HG02938 (cell line): ENCODE measurements around the gene L2HGDH.
A peak's percentile ranks its signal among the peaks of the same experiment; 100 is the strongest.

Source experiments
- ATAC-seq: cut with Tn5 transposase; IDR thresholded peaks from one replicate; pipeline ENCODE4 v1.9.1; 2021; ENCODE audit warnings: mild to moderate bottlenecking, moderate library complexity; ENCODE audit not compliant: unreplicated experiment

The L2HGDH gene

DNA sequence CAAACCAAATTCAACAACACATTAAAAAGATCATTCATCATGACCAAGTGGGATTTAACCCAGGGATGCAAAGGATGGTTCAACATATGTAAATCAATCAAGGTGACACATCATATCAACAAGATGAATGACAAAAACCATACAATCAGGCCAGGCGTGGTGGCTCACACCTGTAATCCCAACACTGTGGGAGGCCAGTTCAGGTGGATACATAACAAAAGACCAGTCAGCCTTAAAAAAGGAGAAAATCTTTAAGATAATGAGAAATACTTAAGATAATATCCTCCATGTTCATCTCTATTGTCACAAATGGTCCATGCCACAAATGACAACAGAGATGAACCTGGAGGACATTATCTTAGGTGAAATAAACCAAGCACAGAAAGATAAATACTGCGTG lies 12.4 kb downstream of the L2HGDH start:
- ATAC-seq, result no peak

DNA sequence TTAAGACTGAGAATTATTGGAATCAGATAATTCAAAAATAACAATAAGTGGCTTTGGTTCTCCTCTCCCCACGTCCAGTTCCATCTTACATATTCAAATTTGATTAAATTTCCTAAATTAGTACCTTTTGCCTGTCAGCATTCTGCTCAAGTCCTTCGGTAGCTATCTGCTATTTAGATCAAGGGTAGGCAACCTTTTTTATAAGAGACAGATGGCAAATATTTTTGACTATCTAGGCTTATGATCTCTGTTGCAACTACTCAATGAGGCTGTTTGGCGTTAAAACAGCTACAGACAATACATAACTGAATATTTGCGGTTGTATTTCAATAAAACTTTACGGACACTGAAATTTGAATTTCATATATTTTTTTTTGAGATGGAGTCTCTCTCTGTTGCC lies 21.7 kb downstream of the L2HGDH start:
- no peak for ATAC-seq

DNA sequence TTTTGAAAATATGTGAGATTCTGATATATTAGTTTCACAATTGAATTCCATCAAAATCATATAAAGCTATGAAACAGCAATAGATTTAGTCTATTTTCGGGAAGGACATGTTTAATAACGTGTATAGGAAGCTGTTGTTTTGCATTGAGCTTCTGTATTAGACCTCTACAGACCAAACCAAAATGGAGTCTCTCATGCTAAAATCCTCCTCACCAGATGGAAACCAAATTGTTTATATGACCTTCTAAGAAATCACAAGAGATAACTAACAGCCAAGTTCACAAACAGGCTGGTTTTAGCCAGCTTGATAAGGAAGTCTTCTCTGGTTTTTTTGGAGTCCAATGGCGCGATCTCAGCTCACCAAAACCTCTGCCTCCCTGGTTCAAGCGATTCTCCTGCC lies 23.9 kb downstream of the L2HGDH start:
- ATAC-seq, result no peak

DNA sequence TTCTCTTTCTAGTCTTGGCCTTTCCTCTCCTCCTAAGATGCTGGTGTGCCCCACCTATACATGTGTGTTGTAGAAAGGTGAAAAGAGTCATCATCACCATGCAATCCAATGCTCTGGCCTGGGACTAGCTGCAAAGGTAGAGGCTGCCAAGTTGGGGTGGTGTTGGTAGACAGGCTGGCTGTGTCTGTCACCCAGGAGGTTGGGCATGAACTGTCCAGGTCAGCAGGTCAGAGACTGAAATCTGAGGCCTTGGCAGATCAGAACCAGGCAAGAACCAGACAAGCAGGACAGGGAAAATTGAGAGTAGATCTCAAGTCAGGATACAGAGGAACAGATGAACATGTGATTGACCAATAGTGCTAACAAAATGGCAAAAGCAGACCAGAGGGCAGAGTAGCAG lies 26.2 kb downstream of the L2HGDH start:
- no peak for ATAC-seq

DNA sequence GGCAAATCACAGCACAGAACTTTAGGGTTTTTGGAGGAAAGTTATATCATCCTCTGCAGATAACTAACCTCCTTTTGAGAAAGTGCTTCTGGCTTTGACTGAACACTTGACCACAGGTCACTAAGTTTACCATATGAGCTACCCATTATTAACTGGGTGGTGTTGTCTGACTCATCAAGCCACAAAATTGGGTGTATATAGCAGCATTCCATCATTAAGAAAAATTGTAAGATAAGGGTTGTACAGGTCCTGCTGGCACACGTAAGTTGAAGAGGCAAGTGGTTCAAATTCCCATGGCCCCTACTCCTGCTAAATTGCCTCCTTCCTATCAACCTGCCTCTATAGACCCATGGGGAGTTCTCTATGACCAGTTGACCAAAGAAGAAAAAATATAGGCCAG lies 39.5 kb downstream of the L2HGDH start:
- ATAC-seq, result no peak

DNA sequence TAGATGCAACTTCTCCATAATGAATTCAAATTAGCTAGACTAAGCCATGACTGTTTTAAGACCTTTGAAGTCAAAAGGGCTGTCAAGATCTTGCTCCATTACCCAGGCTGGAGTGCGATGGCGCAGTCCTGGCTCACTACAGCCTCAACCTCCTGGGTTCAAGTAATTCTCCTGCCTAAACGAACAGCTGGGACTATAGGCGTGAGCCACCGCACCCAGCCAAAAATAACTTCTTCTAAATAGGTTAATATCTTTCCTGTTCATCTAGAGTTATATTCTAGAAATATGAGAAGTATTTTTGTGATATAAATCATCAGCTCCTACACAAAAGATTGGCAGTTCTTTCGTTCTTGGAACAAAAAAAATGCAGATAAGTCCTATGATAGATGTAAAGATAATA lies 41.1 kb downstream of the L2HGDH start:
- ATAC-seq, result no peak

DNA sequence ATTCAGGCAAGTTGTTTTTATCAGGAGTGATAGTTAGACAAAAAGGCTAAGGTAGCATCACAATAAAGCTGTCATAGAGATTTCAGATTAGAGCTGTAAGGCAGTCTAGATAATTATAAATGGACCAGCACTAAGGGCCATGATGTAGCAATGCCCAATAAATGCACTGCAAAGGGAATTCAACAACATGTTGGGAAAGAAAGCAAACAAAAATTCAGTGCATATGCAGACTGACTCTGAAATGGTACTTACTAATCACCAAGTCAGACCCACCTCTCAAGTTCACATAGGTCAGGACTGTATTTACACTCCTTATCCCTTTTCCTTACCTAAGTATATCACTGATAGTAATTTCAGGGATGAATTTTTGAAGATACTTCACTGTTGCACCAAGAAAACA lies 47.0 kb downstream of the L2HGDH start:
- no peak for ATAC-seq

DNA sequence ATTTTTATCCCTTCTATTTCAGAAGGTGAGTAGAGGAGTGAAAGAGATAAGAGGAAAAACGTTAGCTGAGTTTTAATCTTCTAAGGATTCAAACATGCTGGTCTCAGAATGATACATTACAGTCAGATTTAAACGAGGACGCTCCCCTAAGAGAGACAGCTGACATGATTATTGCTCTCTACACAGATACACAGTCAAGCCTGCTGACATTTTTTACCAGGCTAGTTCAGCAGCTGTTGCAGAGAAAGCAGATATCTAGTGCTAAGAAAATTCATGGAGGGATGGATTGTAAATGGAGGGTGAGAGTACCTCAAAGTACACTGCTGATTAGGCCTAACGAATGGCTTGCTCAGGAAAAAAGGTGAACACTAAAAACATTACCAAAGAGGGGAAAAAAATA lies 48.7 kb downstream of the L2HGDH start:
- no peak for ATAC-seq

DNA sequence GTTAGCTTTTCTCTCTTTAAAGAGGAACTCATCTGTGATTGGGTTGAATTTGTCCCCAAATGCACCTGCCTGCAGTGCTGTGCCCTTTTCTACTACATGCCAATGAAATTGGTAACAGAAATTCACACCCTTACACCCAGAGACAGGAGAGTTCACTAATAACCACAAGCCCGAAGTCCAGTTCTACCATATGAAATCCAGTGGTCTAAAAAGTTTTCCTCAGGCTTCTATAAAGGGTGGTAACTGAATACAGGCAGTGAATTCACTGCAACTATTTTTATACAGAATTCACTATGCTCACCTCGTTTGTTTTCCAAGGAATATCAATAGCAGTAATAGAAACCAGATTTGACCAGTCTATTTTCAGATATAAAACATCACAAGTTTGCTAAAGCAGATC lies 49.2 kb downstream of the L2HGDH start:
- no peak for ATAC-seq

DNA sequence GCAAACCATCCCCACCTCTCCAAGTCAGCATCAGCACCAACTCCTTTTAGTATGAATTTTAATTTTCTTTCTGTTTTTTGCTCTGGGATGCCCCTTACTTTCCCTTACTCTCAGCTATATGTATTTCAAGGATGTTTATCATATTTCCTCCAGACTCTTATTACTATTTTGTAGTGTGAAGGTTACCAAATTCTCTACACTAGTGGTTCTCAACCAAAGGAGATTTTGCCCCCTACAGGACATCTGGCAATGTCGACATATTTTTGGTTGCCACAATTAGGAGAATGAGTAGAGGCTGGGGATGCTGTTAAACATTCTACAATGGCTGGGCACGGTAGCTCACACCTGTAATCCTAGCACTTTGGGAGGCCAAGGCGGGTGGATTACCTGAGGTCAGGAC lies 51.5 kb downstream of the L2HGDH start:
- ATAC-seq, result no peak

DNA sequence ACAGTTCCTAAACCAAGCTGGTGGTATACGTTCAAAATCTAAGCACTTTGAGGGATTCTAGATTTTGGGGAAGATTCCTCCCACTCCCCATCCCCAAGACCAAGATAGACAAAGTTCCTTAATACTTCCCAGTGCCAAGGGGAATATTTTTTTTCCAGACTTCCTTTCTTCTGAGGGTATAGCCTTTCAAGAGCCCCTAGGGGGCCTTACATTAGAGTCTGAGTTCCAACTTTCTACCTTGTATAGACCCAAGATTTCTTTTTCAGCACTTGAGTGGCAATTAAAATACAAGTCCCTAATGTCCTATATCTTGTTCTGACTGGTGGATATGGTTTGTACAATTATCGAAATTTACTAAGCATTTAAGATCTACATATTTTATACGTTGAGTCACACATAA lies 52.0 kb downstream of the L2HGDH start:
- no peak for ATAC-seq

DNA sequence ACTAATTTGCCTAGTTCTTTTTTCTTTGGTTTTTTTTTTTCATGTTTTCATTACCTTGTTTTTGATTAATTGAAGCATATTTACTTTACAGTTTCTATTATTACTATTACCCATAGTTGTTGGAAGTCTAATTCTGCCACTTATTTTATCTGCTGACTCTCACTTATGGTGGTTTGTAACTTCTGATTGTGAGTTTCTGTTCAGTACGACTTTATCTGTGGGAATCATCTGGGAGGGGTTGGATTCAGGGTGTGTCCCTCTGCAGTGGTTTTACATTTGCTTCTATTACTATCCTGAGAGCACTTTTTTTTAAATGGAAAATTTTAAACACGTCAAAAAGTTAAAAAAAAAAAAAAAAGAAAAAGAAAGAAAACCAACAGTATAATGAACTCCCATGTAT lies 54.3 kb downstream of the L2HGDH start:
- ATAC-seq, result no peak

DNA sequence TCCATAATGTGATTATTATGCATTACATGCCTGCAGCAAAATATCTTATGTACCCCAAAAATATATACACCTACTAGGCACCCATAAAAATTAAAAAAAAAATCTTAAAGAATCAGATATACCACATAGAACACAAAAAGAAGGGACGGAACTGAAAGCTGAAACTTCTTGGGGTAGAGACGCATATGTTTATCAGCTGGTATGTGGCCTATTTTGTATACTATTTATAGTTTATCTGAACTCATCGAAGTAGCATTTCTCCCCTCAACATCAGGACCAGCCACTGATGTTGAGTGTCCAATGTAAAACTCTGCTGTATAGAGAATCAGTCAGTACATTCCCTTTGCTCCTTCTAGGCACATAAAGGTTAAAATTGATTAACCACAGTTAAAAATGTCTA lies 57.8 kb downstream of the L2HGDH start:
- no peak for ATAC-seq

DNA sequence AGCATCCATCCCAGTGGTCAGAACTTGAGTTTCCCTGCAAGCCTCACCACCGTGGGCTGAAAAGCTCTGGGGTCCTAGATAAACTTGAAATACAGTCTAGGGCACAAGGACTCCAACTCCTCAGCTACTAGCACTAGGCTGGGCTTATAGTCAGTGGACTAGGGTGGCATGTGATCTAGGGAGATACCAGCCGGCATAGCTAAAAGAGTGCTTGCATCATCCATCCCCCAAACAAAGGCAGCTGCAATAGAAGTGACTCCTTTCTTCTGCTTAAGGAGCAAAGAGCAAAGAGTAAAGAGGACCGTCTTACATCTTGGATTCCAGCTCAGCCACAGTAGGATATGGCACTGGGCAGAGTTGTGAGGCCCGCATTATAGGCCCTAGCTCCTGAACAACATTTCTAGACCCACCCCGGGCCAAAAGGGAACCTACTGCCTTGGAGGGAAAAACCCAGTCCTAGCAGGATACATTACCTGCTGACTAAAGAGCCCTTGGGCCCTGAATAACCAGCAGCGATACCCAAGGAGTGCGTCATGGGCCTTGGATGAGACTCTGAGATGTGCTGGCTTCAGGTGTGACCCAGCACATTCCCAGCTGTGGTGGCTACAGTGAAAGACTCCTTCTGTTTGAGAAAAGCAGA lies 62.8 kb downstream of the L2HGDH start:
- ATAC-seq, result no peak

DNA sequence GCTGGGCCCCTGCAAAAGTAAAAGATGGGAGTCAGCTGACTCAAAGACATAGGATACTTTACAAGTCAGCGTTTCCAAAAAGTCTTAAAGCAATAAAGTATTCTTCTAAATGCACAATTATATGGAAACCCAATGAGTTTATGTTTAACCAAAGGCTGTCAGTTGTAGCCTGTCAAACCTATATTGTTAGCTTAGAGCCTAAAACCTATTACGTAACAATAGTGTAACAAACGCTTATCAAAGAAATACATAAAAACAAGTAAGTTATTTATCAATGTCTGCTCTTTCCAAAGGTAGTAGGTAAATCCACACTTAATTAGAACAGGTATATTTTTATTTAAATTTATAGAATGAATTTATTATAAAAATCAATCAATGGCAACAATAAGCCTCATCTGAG lies 64.8 kb downstream of the L2HGDH start:
- ATAC-seq, result no peak

DNA sequence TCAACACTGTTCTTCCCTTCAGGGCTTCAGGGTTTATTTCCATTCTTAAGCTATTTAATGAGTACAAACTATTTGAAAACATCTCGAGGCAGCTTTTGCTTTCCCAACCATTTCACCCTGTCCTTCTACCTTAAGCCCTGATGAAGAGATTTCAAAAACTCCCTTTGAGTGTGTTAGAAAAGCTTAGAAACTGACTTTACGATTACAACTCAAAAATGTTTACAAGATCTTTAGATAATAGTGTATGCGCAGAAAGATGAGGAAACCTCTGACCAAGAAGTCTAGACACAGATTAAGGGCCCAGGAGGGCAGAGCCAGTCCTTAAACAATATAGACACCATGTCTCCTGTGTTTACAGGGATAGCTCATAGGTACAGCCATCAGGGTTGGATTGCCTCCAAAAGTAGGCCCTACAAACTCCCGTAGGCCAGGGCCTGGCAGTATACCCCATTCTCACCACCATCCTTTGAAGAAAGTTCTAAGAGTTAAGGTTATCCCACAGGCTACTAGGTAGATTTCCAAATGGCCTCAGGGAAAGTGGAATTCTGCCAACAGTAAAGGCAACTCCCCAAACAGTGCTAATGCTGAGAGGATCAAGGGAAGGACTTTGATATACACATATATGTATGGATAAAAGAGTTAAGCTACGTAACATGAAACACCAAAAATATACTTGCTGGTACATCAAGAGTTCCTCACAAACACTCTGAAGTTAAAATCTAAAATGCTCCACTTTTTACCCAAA lies 69.3 kb downstream of the L2HGDH start:
- no peak for ATAC-seq

DNA sequence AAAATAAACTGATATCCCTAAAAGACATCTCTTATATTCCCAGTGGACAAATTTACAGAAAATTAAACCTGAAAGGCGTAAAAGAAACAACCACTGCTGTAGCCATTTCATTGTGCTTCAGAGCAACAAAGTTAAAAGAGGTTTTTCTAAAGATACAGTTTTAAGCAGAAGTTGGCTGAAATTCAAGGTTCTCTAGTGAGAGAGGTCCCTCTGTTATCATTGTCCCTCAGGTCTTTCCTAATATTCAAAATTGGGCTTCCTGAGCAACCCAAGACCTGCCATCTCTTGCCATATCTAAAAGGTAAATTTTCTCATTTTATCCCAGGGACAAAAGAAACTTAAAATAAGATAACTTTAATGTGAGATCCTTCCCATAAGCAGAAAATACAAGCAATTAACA lies 69.9 kb downstream of the L2HGDH start:
- no peak for ATAC-seq

DNA sequence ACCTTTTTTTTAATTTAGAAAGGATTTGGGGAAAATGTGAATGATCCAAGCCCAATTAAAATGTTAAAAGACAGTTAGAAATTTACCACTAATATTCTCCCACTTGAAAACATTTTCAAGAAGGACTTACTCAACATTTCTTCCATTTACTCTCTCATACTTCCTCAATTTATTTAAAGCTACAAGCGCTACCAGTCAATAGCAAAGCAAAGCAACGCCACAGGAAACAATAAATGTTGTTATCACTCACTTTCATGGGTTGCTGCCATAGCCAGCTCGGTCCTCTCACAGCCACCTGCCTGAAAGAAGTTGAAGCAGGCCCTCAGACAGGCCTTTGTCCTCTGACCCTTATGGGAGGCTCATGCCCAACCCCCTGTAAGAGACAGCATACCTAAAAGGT lies 74.6 kb downstream of the L2HGDH start:
- no peak for ATAC-seq

DNA sequence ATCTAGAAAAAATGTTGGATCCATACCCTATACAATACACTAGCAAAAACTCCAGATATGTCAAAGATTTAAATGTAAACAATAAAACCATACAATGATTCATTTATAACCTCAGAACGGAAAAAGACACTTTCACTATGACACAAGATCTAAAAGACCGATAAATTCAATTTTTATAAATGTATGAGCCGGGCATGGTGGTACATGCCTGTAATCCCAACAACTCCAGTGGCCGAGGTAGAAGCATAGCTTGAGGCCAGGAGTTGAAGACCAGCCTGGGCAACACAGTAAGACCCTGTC lies 78.1 kb downstream of the L2HGDH start:
- ATAC-seq, result no peak

DNA sequence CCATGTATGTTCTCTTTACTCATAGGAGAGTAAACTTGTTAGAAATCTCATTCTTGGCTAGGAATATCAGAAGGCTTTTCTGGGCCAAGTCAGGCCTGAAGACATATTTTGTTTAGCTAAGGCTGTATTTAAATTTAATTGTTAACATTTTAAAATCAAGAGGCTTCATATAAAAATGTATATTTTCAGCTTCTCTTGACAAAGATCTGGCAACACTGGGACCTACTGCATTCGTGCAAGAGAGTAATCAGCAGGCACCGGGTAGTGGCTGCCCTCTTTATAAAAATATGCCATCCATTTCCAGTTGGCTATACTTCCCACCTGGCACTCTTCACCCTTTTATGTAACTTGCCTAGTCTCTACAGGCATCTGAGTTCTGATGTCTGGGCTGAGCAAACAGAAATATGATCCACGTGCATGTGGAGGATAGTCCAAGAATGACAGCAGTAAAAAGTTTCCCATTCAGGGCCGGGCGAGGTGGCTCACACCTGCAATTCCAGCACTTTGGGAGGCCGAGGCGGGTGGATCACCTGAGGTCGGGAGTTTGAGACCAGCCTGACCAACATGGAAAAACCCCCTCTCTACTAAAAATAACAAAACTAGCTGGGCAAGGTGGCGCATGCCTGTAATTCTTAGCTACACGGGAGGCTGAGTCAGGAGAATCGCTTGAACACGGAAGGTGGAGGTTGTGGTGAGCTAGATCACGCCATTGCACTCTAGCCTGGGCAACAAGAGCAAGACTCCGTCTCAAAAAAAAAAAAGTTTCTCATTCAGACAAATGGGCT lies 78.7 kb downstream of the L2HGDH start:
- ATAC-seq, result no peak

DNA sequence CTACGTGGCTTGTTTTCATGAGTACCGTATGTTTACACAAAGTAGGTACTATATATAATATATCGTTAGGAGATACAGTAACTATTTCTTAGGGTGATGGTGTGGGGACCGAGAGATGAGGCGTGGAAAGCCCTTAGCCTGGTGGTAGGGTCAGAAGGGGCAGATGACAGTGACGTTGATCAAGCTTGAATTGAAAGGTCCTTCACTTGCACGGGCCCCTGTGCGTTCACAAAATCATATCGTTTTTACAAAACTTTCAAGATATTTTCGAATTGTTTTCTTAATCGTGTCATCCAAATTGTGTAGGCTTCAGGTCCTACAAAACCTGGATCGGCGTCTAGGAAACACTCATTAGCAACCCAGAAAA lies 79.8 kb downstream of the L2HGDH start:
- no peak for ATAC-seq

DNA sequence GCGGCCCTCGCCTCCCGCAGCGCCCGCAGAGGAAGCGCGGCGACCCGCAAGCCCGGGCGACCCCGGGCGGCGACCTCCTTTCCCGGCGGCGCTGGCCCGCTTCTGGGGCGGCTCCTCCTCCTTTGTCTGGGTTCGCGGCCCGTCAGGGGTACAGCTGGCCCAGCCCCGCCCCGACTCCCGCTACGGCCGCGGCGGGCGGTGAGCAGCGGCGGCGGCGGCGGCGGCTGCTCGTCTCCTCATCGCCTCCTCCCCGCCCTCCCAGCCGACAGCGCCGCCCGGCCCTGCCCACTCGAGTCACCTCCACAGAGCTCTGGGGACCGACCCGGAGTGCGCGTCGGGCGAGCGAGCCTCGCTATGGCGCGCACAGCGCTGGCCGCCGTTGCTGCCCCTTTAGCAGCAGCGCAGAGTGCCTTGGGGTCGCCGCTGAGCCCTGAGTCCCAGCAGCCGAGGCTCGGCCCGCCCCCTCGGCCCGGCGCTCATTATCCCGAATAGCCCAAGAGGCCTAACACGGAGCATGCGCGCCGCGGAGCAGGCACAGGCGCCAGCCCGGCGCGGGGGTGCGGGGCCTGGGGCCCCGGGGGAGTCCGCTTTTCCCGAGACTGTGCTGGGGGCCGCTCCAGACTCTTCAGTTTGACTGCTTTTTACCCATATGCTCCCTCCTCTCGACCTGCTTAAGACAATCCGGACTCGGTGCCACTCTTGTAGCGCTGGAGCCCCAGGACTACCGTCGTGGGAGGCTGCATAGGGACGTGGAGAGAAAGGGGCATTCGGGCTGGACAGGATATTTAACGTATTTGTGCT lies 80.4 kb downstream of the L2HGDH start, which contains the start of gene SOS2:
Gene SOS2, minus strand, starts transcription at position 104 of the 801 bp plus-strand sequence. CDS start 295 bp downstream, outside the sequence.
- peak; percentile 75 for ATAC-seq
